Urinary bladder (tissue), 4 donors: ENCODE data around the gene PVR. TPM values are rescaled to one million over a fixed set of nuclear protein-coding genes. Genes with fewer than 3 reads are reported as not detected.
"Not testable (repeated sequence)": the region's sequence is repeated elsewhere in the genome, so short reads cannot be mapped to it uniquely, and the experiment has no call there.

Experiments used
- DNase-seq: peaks from one replicate; pipeline ENCODE4 v3.0.0-alpha.2; 2015; ENCODE audit errors: extremely low spot score
- H3K27ac ChIP-seq: one replicate; pipeline ENCODE4 v1.5.1; 2013; ENCODE audit warnings: low read depth, mild to moderate bottlenecking, moderate library complexity
- H3K36me3 ChIP-seq: one replicate; pipeline ENCODE4 v1.6.1; 2013; ENCODE audit warnings: mild to moderate bottlenecking, moderate library complexity; ENCODE audit not compliant: insufficient read depth
- H3K4me1 ChIP-seq: one replicate; pipeline ENCODE4 v1.6.1; 2013; ENCODE audit warnings: mild to moderate bottlenecking, moderate library complexity; ENCODE audit not compliant: insufficient read depth
- H3K4me3 ChIP-seq: one replicate; pipeline ENCODE4 v1.5.1; 2013; ENCODE audit warnings: low read depth, low read length
- WGBS: extraction: QIAGEN DNeasy Blood & Tissue Kit; methylation state at CpG from one replicate; pipeline ENCODE4 v1.1.7; 2013; 5-methylcytosine and 5-hydroxymethylcytosine counted together
- polyA plus RNA-seq: library from polyadenylated mRNA; stranded (reverse); fragments of 200-250 nt; gene quantifications from one replicate; pipeline ENCODE4 v1.2.3, GENCODE V29; 2013
- total RNA-seq: library from RNA; depleted of rRNA; stranded (reverse); fragments of >200 nt; gene quantifications from one replicate; pipeline ENCODE4 v1.2.3, GENCODE V29; 2014
- donor health status: healthy with polysubstance abuse.
- donor health status: healthy.

The PVR gene
- total and polyA plus RNA-seq, 2 donors: 19.3 to 21.3 TPM

GRCh38 chr19:44709434-44710266 is 65.9 kb downstream of the PVR start:
- H3K4me3 ChIP-seq, H3K4me1 ChIP-seq, DNase-seq, H3K27ac ChIP-seq, H3K36me3 ChIP-seq: not testable (repeated sequence)
- WGBS: 82% methylated on average over 4 of the region's 4 CpGs

DNA sequence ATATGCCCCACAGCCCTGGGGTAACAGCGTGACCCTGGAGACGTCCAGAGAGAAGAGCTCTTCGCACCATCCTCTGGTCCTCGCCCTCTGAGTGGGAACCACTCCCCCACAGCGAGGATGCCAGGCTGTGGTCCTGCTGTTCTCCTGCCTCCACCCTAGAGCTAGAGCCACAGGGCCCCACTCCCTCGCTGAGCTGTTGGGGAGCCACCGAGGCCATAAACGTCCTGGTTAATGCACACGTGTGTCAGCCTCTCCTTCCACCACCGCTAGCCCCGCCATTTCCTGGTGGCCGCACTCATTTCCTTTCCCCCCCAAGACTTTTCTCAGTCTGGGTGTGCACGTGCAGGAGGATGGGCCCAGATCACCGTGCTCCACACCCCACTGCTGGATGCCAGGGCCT is 66.8 kb downstream of the PVR start:
- no peaks in the 10 kb centered on the region for H3K4me1 ChIP-seq
- H3K4me3 ChIP-seq: no peak overlapping the region
- H3K36me3 ChIP-seq: no peaks in the 10 kb centered on the region
- DNase-seq: no peak
- H3K27ac ChIP-seq: no peak overlapping the region
- 69% methylated on average over 14 of the region's 14 CpGs for WGBS

GRCh38 chr19:44712864-44713515 is 69.3 kb downstream of the PVR start:
- Histone ChIP-seq H3K4me1 (no peaks in the 10 kb centered on the region), H3K4me3 (no peak overlapping the region), H3K36me3 (no peaks in the 10 kb centered on the region), H3K27ac (no peak overlapping the region)
- WGBS: 58% methylated on average over 4 of the region's 4 CpGs
- DNase-seq: no peak

Other genes with a start within 250 kb of the PVR start
- 11.1 TPM for gene ZNF285, start 242.3 kb upstream of the PVR start, total RNA-seq
- gene ZNF285, start 242.3 kb upstream of the PVR start, polyA plus RNA-seq: 2.8 TPM
- gene ZNF229, start 195.4 kb upstream of the PVR start, total RNA-seq: 15.1 TPM
- gene ZNF229, start 195.4 kb upstream of the PVR start, polyA plus RNA-seq: 3.4 TPM
- gene ZNF180, start 143.4 kb upstream of the PVR start, total RNA-seq: 23.7 TPM
- gene ZNF180, start 143.4 kb upstream of the PVR start, polyA plus RNA-seq: 7.2 TPM
- gene CEACAM20, start 114.2 kb upstream of the PVR start, total RNA-seq: not detected
- not detected for gene CEACAM20, start 114.2 kb upstream of the PVR start, polyA plus RNA-seq
- gene IGSF23, start 30.3 kb upstream of the PVR start, total RNA-seq: not detected
- not detected for gene IGSF23, start 30.3 kb upstream of the PVR start, polyA plus RNA-seq
- 1.8 TPM for gene CEACAM19, start 27.6 kb downstream of the PVR start, total RNA-seq
- gene CEACAM19, start 27.6 kb downstream of the PVR start, polyA plus RNA-seq: 4.9 TPM
- gene CEACAM16, start 55.2 kb downstream of the PVR start, total RNA-seq: not detected
- gene CEACAM16, start 55.2 kb downstream of the PVR start, polyA plus RNA-seq: not detected
- gene BCL3, start 104.8 kb downstream of the PVR start, total RNA-seq: 2.5 TPM
- gene BCL3, start 104.8 kb downstream of the PVR start, polyA plus RNA-seq: 93.0 TPM
- 4.7 TPM for gene CBLC, start 134.0 kb downstream of the PVR start, total RNA-seq
- 6.1 TPM for gene CBLC, start 134.0 kb downstream of the PVR start, polyA plus RNA-seq
- gene BCAM, start 165.2 kb downstream of the PVR start, total RNA-seq: 35.3 TPM
- gene BCAM, start 165.2 kb downstream of the PVR start, polyA plus RNA-seq: 77.4 TPM
- 27.4 TPM for gene NECTIN2, start 202.4 kb downstream of the PVR start, total RNA-seq
- gene NECTIN2, start 202.4 kb downstream of the PVR start, polyA plus RNA-seq: 50.2 TPM
- gene TOMM40, start 247.3 kb downstream of the PVR start, total RNA-seq: 17.8 TPM
- gene TOMM40, start 247.3 kb downstream of the PVR start, polyA plus RNA-seq: 39.3 TPM